Activated CD4-positive, alpha-beta T cell treated with anti-CD3 and anti-CD28 coated beads for 24 hours (primary cell): ENCODE results near the gene PFKFB3.
"Not testable (repeated sequence)": the region's sequence is repeated elsewhere in the genome, so short reads cannot be mapped to it uniquely, and the experiment has no call there.

ENCODE experiments used
- DNase-seq, 2 donors: peaks; one replicate each; pipeline ENCODE4 v3.0.0-alpha.2; 2020; ENCODE audit warnings: low read depth in 2 of 2

The PFKFB3 gene

DNA sequence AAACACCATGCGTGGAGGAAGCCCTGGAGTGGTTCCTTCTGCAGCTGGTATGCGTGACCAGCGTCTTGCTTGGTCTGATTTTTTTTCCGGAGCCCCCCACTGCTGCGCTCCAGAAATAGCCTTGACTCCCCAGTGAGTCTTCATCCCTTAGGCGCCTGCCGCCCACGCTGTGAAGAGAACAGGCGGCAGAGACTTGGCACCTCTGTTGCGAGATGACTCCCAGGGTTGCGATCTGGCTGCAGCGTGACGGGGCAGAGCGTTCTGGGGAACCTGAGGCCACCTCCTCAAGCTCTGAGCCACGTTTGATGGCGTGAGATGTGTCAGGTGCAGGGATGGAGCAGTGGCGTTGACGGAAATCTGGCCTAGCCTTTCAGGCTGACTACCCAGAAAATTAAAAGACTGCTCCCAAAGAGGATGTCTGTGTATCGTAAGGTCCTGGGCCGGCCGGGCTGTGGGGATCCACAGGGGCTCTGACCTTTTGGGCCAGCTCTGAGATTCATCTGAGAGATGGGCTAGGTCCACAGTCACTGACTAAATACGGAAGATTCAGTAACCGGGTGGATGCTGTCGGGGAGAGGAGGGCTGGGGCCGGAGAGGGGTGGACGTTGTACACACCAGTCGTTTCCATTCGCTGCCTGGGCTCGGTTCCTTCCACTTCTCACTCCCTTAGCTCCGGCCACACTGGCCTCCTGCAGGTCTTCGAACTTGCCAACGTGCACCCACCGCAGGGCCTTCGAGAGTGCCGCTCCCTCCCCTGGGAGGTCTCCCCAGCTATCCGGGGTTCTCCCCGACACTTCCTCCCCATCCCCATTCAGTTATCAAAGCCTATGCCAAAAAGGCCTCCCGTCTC, 33.8 kb downstream of the PFKFB3 start:
- DNase-seq, result no peak

DNA sequence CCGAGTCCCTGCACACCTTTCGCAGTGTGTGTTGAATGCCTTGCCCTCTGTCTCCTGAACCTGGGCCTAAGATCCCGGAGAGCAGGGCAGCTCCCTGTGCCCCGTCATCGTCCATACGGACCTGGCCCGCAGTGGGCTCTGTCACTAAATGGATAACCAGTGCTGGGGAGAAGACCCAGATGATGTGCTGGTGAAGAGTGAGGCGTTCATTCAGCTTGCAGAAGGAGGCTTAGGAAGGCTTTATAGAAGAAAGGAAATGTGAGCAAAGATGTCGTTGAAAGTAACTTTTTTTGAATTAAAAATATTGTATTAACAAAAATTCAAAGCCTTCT, 34.4 kb downstream of the PFKFB3 start:
- DNase-seq, result no peak

DNA sequence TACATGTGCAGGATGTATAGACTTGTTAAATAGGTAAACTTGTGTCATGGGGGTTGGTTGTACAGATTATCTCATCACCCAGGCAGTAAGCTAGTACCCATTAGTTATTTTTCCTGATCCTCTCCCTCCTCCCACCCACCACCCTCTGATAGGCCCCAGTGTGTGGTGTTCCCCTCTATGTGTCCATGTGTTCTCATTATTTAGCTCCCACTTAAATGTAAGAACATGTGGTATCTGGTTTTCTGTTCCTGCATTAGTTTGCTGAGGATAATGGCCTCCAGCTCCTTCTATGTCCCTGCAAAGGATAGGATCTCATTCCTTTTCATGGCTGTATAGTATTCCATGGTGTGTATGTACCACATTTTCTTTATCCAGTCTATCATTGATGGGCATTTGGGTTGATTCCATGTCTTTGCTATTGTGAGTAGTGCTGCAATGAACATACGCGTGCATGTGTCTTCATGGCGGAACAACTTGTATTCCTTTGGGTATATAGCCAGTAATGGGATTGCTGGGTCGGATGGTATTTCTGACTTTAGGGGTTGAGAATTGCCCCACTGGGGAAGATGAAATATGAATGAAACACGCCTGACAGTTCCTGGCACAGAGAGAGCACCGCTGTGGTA, 36.0 kb downstream of the PFKFB3 start:
- DNase-seq, result not testable (repeated sequence)

DNA sequence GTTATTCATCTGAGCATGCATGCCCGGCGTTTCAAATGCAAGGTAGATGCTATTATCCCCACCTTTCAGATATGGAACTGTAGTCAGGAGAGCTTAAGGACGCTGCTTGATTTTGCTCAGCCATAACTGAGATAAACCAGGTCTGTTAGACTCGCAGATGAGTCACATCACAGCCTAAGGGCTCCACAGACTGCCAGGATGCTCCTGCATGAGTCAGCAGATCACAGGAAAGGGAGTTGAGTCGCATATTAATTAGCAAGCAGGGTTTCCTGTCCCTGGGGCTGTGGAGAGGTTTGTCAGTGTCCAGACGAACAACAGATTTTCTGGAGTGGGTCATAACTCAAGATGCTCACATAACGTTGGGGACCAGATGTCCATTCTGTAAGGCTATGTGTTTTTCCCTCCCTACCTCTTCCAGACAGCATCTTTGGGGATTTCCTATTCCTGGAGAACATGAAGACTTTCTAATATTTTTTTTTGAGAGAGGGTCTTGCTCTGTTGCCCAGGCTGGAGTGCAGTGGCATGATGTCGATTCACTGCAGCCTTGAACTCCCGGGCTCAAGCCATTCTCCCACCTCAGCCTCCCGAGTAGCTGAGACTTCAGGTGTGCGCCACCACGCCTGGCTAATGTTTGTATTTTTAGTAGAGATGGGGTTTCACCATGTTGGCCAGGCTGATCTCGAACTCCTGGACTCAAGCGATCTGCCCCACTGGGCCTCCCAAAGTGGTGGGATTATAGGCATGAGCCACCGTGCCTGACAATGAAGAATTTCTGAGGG, 36.7 kb downstream of the PFKFB3 start:
- DNase-seq, result peak; percentile 33 to 42

DNA sequence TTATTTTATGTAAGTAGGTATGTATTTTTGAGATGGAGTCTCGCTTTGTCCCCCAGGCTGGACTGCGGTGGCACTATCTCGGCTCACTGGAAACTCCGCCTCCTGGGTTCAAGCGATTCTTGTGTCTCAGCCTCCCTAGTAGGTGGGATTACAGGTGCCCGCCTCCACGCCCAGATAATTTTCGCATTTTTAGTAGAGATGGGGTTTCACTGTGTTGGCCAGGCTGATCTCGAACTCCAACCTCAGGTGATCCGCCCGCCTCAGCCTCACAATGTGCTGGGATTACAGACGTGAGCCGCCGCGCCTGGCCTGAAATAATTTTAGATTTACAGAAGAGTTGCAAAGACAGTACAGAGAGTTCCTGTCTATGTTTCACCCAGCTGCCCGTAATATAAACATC, 37.5 kb downstream of the PFKFB3 start:
- DNase-seq, result no peak

DNA sequence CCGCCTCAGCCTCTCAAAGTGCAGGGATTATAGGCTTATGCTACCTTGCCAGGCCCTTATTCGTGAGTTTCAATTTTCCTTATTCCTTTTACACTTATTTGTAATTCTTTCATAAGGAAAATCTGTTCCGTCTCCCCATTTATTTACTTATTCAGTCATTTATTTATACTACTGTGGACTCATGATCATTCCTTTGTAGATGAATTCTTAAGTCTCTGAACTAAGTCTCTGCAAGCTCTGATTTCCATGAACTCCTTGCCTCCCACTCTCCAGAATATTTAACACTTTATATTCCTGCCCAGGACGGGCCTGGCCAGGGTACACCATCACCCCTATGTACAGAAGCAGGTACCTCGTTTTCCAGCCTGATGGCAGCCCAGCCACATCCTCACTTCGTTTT, 39.4 kb downstream of the PFKFB3 start:
- no peak for DNase-seq

DNA sequence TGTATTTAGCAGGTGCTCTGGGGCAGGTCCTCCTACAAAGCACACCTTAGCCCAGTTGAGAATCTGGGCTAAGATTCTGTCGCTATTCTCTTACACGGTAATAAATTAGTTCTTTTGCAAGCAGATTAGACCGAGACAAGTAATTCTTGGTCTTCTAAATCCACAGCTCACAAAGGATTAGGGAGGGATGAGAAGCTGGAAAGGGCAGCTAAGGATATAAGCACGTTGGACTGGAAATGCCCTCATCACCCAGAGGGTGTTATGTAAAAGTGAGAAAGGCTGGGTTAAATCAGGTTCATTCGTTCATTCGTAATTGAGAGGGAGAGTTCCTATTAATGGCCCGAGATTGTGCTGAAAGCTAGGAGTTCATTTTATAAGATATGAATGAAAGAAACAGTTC, 41.8 kb downstream of the PFKFB3 start:
- DNase-seq, result no peak

DNA sequence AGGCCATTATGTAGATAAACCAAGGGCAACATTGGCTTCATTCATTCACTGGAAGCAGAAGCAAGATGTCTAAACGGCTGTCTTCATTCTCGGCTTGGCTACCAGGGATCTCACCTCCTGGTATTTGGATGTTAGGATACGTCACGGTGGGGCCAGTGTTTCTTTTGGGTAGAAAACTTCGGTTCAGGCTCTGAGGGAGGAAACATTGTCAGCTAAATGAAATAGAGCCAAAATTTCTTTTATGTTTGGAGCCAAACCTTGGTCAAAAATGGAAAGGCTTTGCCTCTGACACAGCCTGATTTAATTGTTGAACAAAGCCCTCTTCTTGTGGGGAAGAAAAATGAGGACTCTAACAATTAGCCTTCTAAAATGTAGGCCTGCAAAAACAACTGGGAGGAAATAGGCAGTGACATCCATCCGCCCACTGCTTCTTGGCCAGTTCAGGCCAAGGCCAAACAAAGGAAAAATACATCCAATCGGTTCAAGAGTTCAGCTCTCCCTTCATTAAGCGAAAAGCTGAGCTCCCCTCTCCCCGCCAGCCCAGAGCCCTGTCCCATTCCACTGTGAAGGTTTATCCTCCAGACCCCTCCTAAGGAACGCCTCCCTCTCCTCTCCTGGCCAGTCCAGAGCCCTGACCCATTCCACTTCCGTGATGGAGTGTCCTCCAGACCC, 44.4 kb downstream of the PFKFB3 start:
- DNase-seq, result no peak

DNA sequence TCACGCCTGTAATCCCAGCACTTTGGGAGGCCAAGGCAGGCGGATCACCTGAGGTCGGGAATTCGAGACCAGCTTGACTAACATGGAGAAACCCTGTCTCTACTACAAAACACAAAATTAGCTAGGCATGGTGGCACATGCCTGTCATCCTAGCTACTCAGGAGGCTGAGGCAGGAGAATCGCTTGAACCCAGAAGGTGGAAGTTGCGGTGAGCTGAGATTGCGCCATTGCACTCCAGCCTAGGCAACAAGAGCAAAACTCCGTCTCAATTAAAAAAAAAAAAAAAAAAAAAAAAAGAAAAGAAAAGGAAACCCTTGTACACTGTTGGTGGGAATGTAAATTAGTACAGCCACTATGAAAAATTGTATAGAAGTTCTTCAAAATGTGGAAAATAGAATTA, 46.2 kb downstream of the PFKFB3 start:
- not testable (repeated sequence) for DNase-seq

DNA sequence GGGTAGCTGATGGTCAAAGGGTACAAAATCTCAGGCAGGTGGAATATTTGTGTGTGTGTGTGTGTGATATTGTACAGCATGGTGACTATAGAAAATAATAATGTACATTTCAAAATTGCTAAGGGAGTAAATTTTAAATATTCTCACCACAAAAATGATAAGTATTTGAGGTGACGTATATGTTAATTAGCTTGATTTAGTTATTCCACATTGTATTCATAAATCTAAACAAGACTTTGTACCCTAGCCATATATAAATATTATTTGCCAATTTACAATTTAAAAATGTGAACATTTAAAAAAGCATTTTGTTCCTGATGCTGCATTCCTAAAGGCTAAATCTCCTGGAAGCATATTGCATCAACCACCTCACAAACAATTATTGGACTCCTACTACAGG, 47.0 kb downstream of the PFKFB3 start:
- no peak for DNase-seq

DNA sequence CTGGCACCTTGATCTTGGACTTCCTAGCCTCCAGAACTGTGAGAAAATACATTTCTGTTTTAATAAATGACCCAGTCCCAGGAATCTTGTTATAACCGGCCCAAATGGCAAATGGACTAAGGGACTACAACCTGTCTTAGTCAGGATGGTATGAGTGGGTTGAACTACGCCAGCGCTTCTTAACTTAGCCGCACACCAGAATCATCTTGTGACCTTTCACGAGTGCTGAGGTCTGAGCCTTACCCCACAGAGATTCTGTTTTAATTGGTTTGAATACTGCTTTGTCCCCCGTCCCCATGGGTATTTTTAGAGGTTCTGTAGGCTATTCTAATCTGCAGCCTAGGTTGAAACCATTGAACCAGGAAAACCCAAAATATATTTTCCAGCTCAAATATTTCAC, 48.0 kb downstream of the PFKFB3 start:
- DNase-seq, result no peak

DNA sequence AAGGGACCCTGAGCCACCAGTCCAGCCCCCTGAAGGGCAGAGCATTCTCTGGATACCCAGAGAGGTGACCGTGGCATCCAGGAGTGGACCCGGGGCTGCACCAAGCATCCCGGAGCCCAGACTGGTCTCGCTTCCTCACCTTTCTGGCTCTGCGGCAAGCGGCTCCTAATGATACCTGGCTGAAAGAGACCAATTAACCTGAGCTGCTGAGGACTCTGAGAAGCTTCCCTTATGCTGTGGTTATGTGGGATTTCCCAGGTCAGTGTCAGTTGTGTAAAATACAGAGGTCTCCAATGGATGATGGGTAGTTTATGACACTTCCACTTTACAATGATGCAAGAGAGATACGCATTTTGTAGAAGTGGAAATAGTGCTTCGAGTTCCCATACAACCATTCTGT, 51.5 kb downstream of the PFKFB3 start:
- no peak for DNase-seq

DNA sequence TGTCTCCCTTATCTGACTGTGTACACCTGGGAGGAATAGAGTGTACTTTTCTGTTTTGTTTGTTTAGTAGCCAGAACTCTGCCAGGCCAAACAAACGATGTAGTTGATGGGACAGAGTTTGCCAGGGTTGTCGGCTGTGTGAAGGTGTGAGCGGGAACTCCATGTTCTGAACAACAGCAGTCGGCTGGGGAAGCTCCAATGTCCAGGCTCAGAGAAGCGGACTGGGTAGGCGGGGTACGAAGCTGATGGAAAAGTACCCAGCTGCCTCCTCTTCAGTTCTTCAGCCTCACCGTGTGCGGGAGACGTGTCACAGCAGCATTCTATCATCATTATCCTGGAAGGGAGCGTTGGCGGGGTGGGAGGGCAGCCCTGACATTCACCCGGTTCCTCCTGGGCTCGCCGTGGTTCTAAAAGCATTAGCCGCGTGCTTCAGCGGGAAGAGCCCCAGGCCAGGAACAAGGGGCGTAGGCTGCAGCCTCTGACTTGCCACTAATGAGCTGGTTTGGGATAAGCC, 52.9 kb downstream of the PFKFB3 start:
- DNase-seq, result no peak

DNA sequence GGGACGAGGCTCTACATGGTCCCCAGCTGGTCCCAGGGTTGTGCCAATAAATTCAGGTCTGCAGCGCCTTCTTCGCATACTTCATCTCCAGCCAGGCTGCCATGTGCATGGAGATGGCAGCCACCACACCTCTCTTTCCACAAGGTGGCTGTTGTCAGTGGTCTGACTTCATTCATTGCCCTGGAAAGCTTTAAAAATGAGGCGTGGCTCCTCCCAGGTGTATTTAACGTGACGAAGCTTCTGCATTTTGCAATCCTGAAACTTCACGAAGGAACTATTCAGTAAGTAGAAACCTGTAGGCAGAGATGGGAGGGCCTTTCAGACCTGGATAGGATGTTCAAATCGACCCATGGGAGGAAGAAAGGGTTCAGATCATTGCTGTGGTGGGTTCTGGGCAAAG, 53.7 kb downstream of the PFKFB3 start:
- no peak for DNase-seq

DNA sequence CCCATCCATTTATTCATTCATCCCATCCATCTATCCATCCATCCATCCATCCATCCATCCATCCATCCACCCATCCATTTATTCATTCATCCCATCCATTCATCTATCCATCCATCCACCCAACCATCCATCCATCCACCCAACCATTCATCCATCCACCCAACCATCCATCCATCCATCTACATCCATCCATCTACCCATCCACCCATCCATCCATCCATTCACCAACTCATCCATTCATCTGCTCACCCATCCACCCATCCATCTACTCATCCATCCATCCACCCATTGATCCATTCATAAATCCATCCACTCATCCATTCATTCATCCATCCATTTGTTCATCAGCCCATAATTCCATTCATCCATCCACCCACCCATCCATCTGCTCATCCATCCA, 56.4 kb downstream of the PFKFB3 start:
- DNase-seq, result no peak

DNA sequence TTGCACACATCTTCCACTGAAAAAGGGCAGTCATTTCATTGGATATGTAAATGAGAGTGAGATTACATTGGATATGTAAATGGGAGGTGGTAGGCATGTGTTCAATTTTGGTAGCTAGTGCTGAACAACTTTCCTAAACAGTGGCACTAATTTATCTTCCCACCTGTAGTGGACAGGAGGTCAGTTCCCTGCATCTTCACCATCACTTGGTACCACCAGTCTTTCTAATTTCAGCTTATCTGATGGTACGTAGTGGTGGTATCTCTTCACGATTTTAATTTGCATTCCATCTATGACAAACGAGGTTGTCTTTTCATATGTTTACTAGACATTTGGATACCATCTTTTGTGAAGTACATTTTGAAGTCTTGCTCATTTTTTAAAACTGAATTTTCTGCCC, 58.1 kb downstream of the PFKFB3 start:
- DNase-seq, result no peak

DNA sequence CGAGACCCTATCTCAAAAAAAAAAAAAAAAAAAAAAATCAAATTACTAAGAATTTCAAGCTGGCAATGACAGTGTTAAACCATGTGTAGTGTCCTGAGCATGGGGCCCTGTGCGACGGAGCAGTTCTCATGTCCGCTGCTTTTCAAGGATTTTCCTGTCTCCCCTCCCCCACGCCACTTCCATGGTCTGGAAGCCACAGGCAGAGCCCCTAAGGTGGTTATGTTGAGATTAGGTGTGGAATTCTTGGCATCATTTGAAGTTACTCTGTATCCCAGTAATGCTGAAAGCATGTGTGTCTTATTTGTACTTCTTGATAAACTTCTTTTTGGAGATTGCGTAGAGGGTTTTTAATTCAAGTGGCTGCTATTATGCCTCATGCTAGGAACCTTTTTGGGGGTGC, 65.2 kb downstream of the PFKFB3 start:
- DNase-seq, result no peak

DNA sequence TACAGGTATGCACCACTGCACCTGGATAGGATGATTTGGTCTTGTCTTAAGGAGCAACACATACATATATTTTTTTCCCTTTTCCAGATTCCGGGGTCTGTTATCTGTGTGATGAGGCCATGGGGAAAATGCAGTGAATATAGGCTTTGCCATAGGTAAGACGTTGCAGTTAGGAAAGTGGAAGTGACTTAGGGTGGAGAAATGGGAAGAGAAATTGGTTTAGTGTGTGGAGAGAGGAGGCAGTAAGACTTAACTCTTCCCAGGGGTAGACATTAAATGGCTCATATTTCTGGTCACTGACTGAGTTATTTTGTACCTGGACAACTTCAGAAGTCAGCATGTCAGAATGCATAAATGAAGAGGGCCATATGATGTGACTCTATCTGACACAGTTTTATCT, 66.7 kb downstream of the PFKFB3 start:
- no peak for DNase-seq

DNA sequence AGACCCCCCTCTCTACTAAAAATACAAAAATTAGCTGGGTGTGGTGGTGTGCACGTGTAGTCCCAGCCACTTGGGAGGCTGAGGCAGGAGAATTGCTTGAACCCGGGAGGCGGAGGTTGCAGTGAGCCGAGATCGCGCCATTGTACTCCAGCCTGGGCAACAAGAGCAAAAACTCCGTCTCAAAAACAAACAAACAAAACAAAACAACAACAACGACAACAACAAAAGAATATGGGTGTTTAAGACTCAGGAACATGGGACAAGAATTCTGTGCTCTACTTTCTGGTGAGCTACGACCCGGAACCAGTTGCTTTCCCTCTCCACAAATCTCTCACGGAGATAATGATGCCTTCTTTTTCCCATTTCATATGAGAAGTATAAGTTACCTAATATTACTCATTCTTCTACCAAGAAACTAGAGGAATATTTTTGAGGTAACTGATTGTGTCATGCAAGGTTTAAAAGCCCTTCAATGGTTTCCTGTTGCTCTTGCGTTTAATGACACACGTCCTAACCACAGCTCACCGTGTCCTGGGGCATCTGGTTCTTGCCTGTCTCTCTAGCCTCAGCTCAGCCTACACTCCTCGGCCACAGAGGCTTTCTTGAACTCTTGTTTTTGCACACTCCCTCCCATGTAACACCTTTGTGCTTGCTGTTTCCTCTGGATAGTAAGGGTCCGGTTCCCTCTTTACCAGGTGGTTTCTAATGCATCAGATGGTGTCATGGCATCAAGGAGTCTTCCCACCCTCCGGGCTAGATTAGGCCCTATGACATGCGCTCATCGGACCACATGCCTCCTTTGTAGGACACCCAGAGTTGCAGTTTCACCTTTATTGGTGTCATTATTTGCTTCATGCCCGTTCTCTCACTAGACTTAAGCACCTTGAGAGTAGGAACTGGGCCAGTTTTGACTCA, 67.5 kb downstream of the PFKFB3 start:
- peak; percentile 39 to 57 for DNase-seq

DNA sequence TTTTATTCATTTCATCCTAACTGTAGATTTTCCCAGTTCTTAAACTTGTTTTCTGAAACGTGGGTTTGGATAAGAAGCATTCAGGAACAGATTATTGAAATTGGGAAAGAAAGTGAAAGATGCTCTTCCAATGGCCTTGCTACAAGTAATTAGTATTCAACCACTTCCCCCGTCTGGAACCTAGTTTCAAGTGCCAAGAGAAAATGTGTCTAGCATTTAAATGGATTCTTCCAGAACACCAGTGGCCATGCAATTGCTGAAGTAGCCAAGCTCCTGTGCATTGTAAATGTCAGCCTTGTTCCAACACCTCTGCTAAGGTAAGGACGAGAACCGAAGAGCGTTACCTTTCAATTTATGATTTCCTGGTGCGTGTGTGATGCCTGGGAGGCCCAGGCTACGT, 68.2 kb downstream of the PFKFB3 start:
- DNase-seq, result no peak

DNA sequence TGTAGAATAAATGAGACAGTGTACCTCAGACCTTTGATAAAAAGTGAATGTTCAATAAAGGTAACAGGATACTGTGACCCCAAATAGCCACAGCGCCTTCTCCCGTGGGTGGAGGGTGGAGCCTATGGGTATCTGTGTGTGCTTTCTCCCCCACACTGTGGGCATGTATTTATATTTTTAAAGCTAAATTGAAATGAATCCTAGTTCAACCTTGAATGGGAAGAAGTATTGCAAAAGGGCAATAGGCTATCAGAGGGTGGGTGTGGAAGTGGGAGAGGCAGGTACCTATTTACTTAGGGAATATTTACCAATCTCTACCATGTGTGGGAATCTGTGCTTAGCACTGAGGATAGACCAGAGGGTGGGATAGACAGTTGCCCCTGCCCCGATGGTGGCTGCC, 68.9 kb downstream of the PFKFB3 start:
- DNase-seq, result no peak
